Neural cell (in vitro differentiated cells): ENCODE results near the gene RIN3. TPM values are rescaled to one million over a fixed set of nuclear protein-coding genes. Genes with fewer than 3 reads are reported as not detected.

ENCODE experiments used
- H2AFZ ChIP-seq: fragments of 200-600, 300-800 bp; sonication (generic), shearing (Covaris generic); 2 replicates; pipeline ENCODE4 v1.6.0; 2014; ENCODE audit warnings: low read depth, mild to moderate bottlenecking, antibody characterized with exemption, low read length, moderate library complexity
- H3F3A ChIP-seq: fragments of 200-600 bp; shearing (Covaris generic); 2 replicates; pipeline ENCODE4 v1.6.1; 2016; ENCODE audit warnings: mild to moderate bottlenecking, moderate library complexity, mixed read lengths, antibody characterized with exemption, low read length; ENCODE audit not compliant: insufficient read depth, poor library complexity, severe bottlenecking
- H3K27ac ChIP-seq: fragments of 200-600, 300-800 bp; sonication (generic), shearing (Covaris generic); 2 replicates; pipeline ENCODE4 v1.5.1; 2014; ENCODE audit warnings: mild to moderate bottlenecking, low read length, moderate library complexity
- H3K27me3 ChIP-seq: fragments of 300-800, 200-600 bp; sonication (generic), shearing (Covaris generic); 2 replicates; pipeline ENCODE4 v1.6.0; 2014; ENCODE audit warnings: mild to moderate bottlenecking, low read depth, low read length, moderate library complexity; ENCODE audit not compliant: insufficient read depth
- H3K36me3 ChIP-seq: fragments of 300-800, 200-600 bp; sonication (generic), shearing (Covaris generic); 2 replicates; pipeline ENCODE4 v1.5.1; 2014; ENCODE audit warnings: mild to moderate bottlenecking, antibody characterized with exemption, low read length, moderate library complexity; ENCODE audit not compliant: insufficient read depth
- H3K4me2 ChIP-seq: fragments of 300-800, 200-600 bp; sonication (generic), shearing (Covaris generic); 2 replicates; pipeline ENCODE4 v1.6.0; 2014; ENCODE audit warnings: mild to moderate bottlenecking, low read length
- H3K4me3 ChIP-seq: fragments of 300-800, 200-600 bp; sonication (generic), shearing (Covaris generic); 2 replicates; pipeline ENCODE4 v1.5.1; 2014; ENCODE audit warnings: mild to moderate bottlenecking, low read length, moderate library complexity
- H3K79me2 ChIP-seq: fragments of 200-600 bp; shearing (Covaris generic); replicated peaks from 2 replicates; pipeline ENCODE4 v1.6.0; 2014; ENCODE audit warnings: mild to moderate bottlenecking, low read length, moderate library complexity; ENCODE audit not compliant: insufficient read depth
- H3K9ac ChIP-seq: fragments of 300-800, 200-600 bp; sonication (generic), shearing (Covaris generic); 2 replicates; pipeline ENCODE4 v1.6.1; 2016; ENCODE audit warnings: mild to moderate bottlenecking, low read length, mixed read lengths
- H3K9me2 ChIP-seq: fragments of 200-600 bp; shearing (Covaris generic); 2 replicates; pipeline ENCODE4 v1.6.1; 2016; ENCODE audit warnings: mild to moderate bottlenecking, low read length, mixed read lengths; ENCODE audit not compliant: insufficient read depth
- H3K9me3 ChIP-seq: fragments of 200-600, 300-800 bp; sonication (generic), shearing (Covaris generic); 2 replicates; pipeline ENCODE4 v1.6.1; 2016; ENCODE audit warnings: mild to moderate bottlenecking, mixed run types, low read length, moderate library complexity, mixed read lengths
- H4K20me1 ChIP-seq: fragments of 200-600 bp; shearing (Covaris generic); 2 replicates; pipeline ENCODE4 v1.6.1; 2016; ENCODE audit warnings: mild to moderate bottlenecking, mixed run types; ENCODE audit not compliant: insufficient read depth
- EP300 ChIP-seq: fragments of 450-650 bp; conservative IDR thresholded peaks from 2 replicates; pipeline ENCODE4 v1.6.1; 2014; ENCODE audit warnings: antibody characterized with exemption, mild to moderate bottlenecking, moderate library complexity; ENCODE audit not compliant: poor library complexity, severe bottlenecking
- EZH2 ChIP-seq: fragments of 200-600, 300-800 bp; shearing (Covaris generic), sonication (generic); IDR thresholded peaks from 2 replicates; pipeline ENCODE4 v1.6.1; 2014; ENCODE audit warnings: antibody characterized with exemption, low read length, borderline replicate concordance, mild to moderate bottlenecking; ENCODE audit not compliant: insufficient read depth, poor library complexity, severe bottlenecking
- MXI1 ChIP-seq: fragments of 450-650 bp; conservative IDR thresholded peaks from 2 replicates; pipeline ENCODE4 v1.6.1; 2014; ENCODE audit warnings: antibody characterized with exemption, mild to moderate bottlenecking; ENCODE audit not compliant: poor library complexity, severe bottlenecking
- POLR2AphosphoS5 ChIP-seq: IDR thresholded peaks from 2 replicates; pipeline ENCODE4 v1.6.1; 2012
- RAD21 ChIP-seq: fragments of 450-650 bp; conservative IDR thresholded peaks from 2 replicates; pipeline ENCODE4 v1.6.1; 2014; ENCODE audit warnings: antibody characterized with exemption, mild to moderate bottlenecking, moderate library complexity
- SMC3 ChIP-seq: fragments of 450-650 bp; conservative IDR thresholded peaks from 2 replicates; pipeline ENCODE4 v1.6.1; 2014; ENCODE audit warnings: antibody characterized with exemption, mild to moderate bottlenecking, moderate library complexity; ENCODE audit not compliant: poor library complexity
- TAF1 ChIP-seq: IDR thresholded peaks from 2 replicates; pipeline ENCODE4 v1.6.1; 2012; ENCODE audit warnings: low read depth
- polyA plus RNA-seq: library from polyadenylated mRNA; depleted of rRNA; stranded (reverse); fragments of >200 nt; gene quantifications from 2 replicates; pipeline ENCODE4 v1.2.3, GENCODE V29; 2014
- TF ChIP-seq, protein P1 (sequence below): fragments of 450-650 bp; IDR thresholded peaks from 2 replicates; pipeline ENCODE4 v1.5.1; 2014; ENCODE audit warnings: antibody characterized with exemption, mild to moderate bottlenecking, moderate library complexity; ENCODE audit not compliant: poor library complexity, severe bottlenecking
- TF ChIP-seq, protein P2 (sequence below): IDR thresholded peaks from 2 replicates; pipeline ENCODE4 v1.6.1; 2012; ENCODE audit warnings: borderline replicate concordance

RIN3 gene
- polyA plus RNA-seq, 1 donor from 2014 or later: not detected

DNA sequence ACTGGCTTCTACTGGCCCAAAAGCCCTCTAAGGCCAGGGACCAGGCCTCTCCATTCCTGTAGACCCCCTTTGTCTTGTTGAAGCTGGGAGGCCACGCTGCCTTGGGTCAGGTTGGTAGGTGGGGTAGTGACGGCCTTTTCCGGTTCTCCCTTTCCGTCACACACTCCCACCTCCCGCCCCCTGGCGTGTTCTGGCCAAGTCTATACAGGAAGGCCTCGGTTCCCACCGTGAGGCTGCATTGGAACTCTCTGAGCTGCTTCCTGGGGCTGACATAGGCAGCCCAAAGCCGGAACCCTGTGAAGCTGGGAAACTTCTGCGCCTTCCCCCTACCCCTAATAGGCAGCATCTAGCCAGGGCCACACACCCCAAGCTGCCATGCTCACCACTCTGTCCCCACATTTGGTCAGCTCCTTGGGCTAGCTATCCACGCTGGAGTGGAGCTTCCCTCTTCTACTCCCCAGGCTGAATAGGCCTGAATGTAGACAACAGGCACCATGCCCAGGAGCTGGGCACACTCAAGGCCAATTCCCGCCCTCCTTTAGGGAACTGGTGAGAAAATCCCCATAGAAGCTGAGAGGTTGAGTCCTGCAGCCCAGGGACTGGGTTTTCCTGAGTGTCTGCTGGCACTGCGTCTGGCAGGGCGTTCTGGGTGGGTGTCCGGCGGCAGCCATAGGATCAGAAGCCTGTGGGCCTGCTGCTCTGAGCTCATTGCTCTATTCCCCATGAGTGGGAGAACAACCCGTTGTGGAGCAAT is 35.7 kb downstream of the RIN3 start:
- no peaks in the 10 kb centered on the region for H3K9me3 ChIP-seq
- no peaks in the 10 kb centered on the region for H3K27me3 ChIP-seq
- no peak overlapping the region for H2AFZ ChIP-seq
- no peak overlapping the region for H3K27ac ChIP-seq
- no peaks in the 10 kb centered on the region for H3K9me2 ChIP-seq
- no peak overlapping the region for H3K4me2 ChIP-seq
- no peaks in the 10 kb centered on the region for H3F3A ChIP-seq
- no peak overlapping the region for H3K4me3 ChIP-seq
- no peaks in the 10 kb centered on the region for H4K20me1 ChIP-seq
- TF ChIP-seq, protein P1, sequence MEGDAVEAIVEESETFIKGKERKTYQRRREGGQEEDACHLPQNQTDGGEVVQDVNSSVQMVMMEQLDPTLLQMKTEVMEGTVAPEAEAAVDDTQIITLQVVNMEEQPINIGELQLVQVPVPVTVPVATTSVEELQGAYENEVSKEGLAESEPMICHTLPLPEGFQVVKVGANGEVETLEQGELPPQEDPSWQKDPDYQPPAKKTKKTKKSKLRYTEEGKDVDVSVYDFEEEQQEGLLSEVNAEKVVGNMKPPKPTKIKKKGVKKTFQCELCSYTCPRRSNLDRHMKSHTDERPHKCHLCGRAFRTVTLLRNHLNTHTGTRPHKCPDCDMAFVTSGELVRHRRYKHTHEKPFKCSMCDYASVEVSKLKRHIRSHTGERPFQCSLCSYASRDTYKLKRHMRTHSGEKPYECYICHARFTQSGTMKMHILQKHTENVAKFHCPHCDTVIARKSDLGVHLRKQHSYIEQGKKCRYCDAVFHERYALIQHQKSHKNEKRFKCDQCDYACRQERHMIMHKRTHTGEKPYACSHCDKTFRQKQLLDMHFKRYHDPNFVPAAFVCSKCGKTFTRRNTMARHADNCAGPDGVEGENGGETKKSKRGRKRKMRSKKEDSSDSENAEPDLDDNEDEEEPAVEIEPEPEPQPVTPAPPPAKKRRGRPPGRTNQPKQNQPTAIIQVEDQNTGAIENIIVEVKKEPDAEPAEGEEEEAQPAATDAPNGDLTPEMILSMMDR: no peak
- TF ChIP-seq EP300: no peak
- no peak for TF ChIP-seq TAF1
- no peak for TF ChIP-seq EZH2
- TF ChIP-seq SMC3: no peak
- no peak for TF ChIP-seq MXI1
- no peaks in the 10 kb centered on the region for H3K36me3 ChIP-seq
- no peaks in the 10 kb centered on the region for H3K79me2 ChIP-seq
- no peak overlapping the region for H3K9ac ChIP-seq

DNA sequence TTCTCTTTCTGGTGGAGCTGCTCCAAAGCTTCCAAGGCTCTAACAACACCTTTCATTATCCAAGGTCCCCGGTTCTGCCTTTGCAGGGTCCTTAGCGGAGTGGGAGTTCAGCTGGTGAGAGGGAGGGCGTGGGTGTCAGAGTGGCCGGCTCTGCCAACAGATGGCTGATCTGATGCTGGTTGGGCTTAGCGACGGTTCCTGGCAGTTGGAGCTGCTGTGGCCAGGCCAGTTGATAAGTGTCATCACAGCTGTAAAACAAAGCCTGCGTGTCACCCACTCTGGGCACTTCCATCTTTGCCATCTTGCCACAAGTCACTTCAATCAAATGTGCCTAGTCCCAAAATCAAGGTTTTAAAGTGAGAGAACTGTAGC is 36.3 kb downstream of the RIN3 start:
- Histone ChIP-seq H3K79me2 (no peaks in the 10 kb centered on the region), H3K9me2 (no peaks in the 10 kb centered on the region), H3K36me3 (no peaks in the 10 kb centered on the region), H3K4me2 (no peak overlapping the region), H4K20me1 (no peaks in the 10 kb centered on the region), H3K27me3 (no peaks in the 10 kb centered on the region), H2AFZ (no peak overlapping the region), H3F3A (no peaks in the 10 kb centered on the region), H3K27ac (no peak overlapping the region), H3K4me3 (no peak overlapping the region), H3K9me3 (no peaks in the 10 kb centered on the region), H3K9ac (no peak overlapping the region)
- TF ChIP-seq, protein P2, sequence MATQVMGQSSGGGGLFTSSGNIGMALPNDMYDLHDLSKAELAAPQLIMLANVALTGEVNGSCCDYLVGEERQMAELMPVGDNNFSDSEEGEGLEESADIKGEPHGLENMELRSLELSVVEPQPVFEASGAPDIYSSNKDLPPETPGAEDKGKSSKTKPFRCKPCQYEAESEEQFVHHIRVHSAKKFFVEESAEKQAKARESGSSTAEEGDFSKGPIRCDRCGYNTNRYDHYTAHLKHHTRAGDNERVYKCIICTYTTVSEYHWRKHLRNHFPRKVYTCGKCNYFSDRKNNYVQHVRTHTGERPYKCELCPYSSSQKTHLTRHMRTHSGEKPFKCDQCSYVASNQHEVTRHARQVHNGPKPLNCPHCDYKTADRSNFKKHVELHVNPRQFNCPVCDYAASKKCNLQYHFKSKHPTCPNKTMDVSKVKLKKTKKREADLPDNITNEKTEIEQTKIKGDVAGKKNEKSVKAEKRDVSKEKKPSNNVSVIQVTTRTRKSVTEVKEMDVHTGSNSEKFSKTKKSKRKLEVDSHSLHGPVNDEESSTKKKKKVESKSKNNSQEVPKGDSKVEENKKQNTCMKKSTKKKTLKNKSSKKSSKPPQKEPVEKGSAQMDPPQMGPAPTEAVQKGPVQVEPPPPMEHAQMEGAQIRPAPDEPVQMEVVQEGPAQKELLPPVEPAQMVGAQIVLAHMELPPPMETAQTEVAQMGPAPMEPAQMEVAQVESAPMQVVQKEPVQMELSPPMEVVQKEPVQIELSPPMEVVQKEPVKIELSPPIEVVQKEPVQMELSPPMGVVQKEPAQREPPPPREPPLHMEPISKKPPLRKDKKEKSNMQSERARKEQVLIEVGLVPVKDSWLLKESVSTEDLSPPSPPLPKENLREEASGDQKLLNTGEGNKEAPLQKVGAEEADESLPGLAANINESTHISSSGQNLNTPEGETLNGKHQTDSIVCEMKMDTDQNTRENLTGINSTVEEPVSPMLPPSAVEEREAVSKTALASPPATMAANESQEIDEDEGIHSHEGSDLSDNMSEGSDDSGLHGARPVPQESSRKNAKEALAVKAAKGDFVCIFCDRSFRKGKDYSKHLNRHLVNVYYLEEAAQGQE: no peak
- TF ChIP-seq POLR2AphosphoS5 (no peak), EP300 (no peak), EZH2 (no peak), MXI1 (no peak), RAD21 (no peak), TAF1 (no peak), SMC3 (no peak)
- TF ChIP-seq, protein P1: no peak
